GM19238 (cell line): ENCODE results near the gene GALNT1.
A peak's percentile ranks its signal among the peaks of the same experiment; 100 is the strongest.
"Not testable (repeated sequence)": the region's sequence is repeated elsewhere in the genome, so short reads cannot be mapped to it uniquely, and the experiment has no call there.

Experiments
- DNase-seq: peaks from one replicate; pipeline ENCODE4 v3.0.0; 2011; ENCODE audit warnings: low spot score; ENCODE audit not compliant: insufficient read length

Gene GALNT1

DNA sequence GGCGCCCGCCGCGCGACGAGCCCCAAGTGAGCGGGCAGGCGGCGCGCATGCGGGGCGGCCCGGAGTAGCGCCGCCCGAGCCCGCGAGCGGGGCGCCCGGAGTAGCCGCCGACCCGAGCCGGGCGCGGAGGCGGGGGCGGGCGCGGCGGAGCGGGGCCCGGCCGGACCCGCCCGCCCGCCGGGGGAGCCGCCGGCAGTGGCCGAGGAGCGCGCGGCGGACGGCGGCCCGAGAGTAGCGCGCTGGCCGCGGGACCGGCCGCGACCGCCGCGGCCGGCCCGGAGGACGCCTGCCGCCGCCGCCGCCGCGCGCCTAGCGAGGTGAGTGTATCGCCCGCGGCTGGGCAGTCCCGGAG lies at the start of gene GALNT1:
Gene GALNT1 (plus strand): TSS at position 195 of the 352 bp plus-strand sequence. CDS start 72,923 bp downstream, outside the sequence.
- DNase-seq, result peak; percentile 45

- no peak for DNase-seq
Observed at GRCh38 chr18:35533916-35534405, 47.6 kb upstream of the GALNT1 start.

DNA sequence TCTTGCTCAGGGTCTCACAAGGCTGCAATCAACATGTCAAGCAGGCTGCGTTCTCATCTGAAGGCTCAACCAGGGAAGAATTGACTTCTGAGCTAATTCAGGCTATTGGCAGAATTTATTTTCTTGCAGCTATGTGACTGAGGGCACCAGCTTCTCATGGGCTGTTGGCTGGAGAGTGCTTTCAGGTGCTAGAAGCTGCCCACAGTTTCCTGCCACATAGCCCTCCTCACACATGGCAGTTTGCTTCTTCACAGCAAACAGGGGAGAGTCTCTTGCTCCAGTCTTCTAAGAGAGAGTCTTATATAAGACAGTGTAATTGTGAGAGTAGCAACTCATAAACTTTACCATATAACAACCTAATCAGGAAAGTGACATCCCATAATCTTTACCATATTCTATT lies 46.2 kb upstream of the GALNT1 start:
- no peak for DNase-seq

- DNase-seq, result no peak
Observed at GRCh38 chr18:35542356-35542755, 39.2 kb upstream of the GALNT1 start.

- DNase-seq, result no peak
Observed at GRCh38 chr18:35547008-35547605, 34.4 kb upstream of the GALNT1 start.

DNA sequence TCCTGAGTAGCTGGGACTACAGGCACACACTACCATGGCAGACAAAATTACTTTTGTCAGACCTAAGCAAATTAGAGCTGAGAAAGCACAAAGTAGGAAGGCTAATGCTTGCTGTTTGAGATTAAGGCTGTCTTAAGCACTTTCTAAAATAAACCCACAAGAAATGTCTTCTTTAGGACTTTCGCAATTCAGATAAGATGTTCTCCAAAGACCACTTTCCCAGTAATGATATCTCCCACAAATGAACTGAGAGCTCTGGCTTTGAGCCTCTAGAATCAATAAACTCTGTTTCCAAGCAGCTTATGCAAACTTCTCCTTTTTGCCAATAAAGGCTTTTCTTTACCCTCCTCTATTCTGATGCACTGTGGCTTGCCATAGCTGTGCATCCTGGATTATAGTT lies 32.0 kb upstream of the GALNT1 start:
- DNase-seq, result no peak

GRCh38 chr18:35553300-35553699 lies 28.2 kb upstream of the GALNT1 start:
- no peak for DNase-seq

DNA sequence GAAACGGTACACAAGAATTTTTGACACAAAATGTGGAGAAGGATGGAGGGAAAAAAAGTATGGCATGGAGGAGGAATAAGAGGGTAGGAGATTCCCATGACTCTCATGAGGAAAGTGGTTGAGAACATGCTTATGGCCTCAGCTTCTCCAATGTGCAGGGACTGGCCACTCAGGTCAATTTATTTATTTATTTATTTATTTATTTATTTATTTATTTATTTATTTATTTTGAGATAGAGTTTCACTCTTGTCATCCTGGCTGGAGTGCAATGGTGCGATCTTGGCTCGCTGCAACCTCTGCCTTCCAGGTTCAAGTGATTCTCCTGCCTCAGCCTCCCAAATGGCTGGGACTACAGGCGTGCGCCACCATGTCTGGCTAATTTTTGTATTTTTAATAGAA lies 26.0 kb upstream of the GALNT1 start:
- not testable (repeated sequence) for DNase-seq

DNA sequence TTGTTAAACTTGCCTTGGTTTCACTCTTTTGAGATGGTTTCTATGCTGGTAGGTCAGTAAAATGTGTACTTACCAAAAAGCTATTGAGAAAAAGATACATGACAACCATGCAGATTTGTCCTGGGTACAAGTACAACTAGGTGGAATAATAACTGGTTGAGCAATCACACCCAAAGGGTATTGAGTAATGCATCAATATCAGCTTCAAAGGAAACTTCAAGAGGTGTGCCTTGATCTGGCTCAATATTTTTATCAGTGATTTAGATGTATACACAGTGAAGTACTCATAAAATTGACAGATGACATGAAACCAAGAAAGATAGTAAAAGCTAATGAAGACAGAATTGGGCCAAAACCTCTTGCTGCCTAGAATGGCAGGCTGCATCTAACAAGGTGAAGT lies 21.7 kb upstream of the GALNT1 start:
- DNase-seq, result no peak

GRCh38 chr18:35564795-35565453 lies 16.6 kb upstream of the GALNT1 start:
- DNase-seq, result no peak

DNA sequence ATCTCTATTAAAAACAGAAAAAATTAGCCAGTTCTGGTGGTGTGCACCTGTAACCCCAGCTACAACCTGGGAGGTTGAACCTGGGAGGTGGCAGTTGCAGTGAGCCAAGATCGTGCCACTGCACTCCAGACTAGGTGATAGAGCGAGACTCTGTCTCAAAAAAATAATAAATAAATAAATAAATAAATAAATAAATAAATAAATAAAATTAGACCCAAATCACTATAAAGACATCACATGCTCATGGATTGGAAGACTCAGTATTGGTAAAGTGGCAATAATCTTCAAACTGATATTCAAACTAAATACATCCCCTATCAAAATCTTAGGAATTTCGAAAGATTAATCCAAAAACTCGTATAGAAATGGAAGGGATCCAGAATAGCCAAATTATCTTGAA lies 15.5 kb upstream of the GALNT1 start:
- DNase-seq, result no peak

DNA sequence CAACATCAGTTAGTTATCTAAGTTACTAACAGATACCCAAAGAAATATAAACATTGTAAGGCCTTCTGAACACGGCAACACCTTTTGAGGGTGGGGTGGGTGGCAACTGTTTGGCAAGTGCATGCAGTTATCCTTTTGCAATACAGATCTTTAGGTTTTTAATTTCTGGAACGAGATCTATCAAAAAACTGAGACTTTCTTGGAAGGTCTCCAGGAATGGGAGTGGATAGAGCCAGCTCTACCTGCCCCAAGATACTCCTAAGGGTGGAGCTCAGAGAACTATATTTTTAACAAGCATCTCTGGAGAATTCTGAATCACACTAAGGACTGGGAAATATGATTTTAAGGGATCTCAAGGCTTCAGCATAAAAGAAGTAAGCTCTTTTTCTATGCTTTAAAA lies 11.4 kb upstream of the GALNT1 start:
- DNase-seq, result no peak

- DNase-seq, result no peak
Observed at GRCh38 chr18:35571138-35571537, 10.4 kb upstream of the GALNT1 start.

DNA sequence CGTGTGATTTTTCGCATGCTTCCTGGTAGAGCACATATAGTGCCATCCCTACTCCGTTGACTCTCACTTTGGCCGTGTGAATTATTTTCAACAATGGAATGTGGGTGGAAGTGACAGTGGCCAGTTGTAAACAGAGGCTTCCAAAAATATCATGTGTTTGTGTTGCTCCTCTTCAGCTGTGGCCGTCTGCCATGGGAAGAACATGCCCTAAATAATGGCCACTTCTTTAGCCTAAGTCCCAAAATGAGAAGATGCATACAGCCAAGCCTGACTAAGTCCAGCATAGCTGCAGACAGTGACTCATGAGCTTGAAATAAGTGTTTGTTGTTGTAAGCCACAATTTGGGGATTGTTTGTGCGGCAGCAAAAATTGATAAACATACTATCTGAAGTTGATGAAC lies 8.9 kb upstream of the GALNT1 start:
- DNase-seq, result no peak

DNA sequence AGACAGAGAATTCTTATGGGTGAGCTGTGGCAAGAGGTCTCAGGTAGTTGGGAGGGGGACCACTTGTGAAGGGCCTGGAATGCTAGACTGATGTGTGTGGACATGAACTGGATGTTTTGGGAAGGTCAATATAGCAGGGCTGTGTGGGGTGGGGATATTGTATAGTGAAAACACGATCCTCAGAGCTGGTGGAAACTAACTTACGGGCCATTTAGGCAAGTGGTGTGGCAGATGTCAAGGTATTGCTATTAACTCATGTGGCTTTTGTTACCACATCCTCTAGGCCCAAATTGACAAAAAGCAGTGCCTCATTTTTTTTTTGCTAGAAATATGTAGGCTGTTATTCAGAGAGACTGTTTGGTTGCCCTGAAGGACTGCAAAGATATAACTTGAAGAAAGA lies 8.0 kb upstream of the GALNT1 start:
- no peak for DNase-seq

- not testable (repeated sequence) for DNase-seq
Observed at GRCh38 chr18:35576240-35576845, 5.2 kb upstream of the GALNT1 start.

GRCh38 chr18:35577045-35577848 lies 4.3 kb upstream of the GALNT1 start:
- no peak for DNase-seq

GRCh38 chr18:35578481-35578880 lies 3.1 kb upstream of the GALNT1 start:
- DNase-seq, result no peak

GRCh38 chr18:35578936-35579335 lies 2.6 kb upstream of the GALNT1 start:
- DNase-seq, result no peak

- DNase-seq, result peak; percentile 58
Observed at GRCh38 chr18:35580701-35581539, 620 bp upstream of the GALNT1 start.
